HG03442 (cell line): ENCODE data around the gene NAV2.

Experiments used
- ATAC-seq: cut with Tn5 transposase; IDR thresholded peaks from one replicate; pipeline ENCODE4 v1.9.1; 2021; ENCODE audit warnings: mild to moderate bottlenecking, moderate library complexity; ENCODE audit not compliant: unreplicated experiment

NAV2 gene

DNA sequence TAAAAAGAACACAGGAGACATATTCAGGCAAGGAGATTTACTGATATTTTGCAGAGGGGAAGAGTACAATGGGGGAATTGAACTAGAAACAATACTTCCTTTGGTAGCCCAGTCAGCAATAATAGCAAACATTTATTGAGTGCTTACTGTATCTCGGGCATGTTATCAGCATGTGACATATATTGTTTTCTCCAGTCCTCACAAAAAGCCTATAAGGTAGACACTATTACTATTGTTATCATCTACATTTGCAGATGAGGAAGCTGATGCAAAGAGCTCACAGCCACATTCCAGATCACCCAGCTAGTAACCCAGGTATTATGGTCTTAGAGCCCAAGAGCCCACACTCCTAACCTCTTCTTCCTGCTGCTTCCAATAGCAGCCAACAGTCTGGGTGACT is 27.9 kb downstream of the NAV2 start:
- no peak for ATAC-seq

DNA sequence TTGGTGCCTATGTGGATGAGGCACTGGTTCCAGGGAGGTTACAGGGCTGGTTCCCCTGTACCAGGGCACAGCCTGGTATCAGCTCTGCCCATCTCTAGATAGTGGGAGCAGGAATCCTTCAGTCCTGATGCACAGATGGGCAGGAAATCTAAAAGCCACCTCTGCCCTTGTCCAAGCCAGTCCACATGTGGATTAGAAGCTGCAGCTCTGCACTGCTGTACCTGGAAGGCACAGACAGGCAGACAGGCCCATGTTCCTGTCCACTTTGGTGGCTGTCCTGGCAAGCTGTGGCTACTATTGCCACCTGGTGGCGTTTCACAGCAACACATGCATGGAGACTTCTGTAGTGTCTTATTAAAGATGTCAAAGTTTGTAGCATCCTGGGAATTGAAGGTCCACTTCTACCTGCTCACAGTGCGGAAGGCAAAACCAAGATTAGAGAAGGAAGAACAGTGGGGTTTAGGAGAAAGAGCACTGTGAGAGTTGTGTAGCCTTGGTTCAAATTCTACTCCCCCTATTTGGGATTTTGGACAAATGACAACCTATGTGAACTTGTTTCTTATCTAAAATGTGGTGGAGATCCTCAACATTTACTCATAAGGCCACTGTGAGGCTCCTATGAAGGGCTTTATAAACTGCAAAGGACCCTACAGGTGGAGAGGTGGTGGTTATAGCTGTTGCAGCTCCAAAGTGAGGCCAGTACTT is 30.1 kb downstream of the NAV2 start:
- peak; percentile 86 for ATAC-seq

DNA sequence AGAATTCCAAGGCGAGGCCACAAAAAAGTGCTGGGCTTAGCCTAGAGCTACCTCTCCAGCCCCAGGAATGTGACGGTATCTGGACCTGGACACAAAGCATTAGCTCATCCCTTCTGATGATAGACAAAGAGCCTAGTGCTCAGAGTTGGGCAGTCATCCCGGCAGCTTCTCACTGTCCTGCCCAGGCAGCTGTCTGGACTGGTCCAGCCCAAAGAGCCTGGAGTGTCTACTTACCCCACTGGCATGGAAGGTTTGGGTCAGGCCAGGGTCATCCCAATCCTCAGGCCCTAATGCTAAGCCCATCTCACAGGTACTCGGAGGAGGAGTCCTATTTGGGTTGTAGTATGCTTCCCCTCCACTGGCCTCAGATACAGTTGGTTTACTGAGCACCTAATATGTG is 31.0 kb downstream of the NAV2 start:
- ATAC-seq, result no peak

- no peak for ATAC-seq
Measured at GRCh38 chr11:19744130-19744529, 31.5 kb downstream of the NAV2 start.

DNA sequence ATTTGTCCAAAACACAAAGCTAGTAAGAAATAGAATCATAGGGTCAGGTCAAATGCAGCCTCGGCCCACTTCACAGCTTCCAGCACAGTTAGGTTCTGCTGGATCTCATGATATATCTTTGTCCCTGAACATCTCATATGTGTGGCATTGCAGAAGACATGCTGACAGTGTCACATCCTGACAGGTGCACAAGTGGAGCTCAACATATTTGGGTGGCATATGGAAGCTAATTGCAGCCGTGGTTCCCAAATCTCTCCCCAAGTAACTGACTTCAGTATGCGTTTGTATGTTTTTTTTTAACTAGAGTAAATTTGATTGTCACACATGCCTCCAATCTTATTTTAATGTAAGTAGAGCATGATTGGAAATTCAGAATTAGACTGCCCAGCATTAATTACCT is 33.4 kb downstream of the NAV2 start:
- no peak for ATAC-seq

- ATAC-seq, result no peak
Measured at GRCh38 chr11:19747634-19748033, 35.0 kb downstream of the NAV2 start.

DNA sequence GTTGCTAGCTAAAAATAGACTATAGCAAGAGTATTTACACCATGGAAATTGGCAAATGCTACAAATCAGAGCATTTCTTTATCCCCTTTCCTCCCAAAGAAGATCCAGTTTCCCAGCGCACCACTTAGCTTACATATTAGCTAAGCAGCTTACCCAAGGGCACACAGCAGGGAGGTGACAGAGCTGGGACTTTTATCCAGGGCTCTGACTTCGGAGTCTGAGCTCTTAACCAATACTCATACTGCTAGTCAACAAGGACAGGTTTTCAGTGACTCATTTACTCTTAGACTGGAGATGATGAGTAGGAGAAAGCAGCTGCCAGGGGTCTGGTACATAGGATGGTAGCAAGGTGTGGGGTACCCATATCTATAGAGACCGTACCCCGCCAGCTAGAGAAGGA is 38.4 kb downstream of the NAV2 start:
- ATAC-seq, result no peak

DNA sequence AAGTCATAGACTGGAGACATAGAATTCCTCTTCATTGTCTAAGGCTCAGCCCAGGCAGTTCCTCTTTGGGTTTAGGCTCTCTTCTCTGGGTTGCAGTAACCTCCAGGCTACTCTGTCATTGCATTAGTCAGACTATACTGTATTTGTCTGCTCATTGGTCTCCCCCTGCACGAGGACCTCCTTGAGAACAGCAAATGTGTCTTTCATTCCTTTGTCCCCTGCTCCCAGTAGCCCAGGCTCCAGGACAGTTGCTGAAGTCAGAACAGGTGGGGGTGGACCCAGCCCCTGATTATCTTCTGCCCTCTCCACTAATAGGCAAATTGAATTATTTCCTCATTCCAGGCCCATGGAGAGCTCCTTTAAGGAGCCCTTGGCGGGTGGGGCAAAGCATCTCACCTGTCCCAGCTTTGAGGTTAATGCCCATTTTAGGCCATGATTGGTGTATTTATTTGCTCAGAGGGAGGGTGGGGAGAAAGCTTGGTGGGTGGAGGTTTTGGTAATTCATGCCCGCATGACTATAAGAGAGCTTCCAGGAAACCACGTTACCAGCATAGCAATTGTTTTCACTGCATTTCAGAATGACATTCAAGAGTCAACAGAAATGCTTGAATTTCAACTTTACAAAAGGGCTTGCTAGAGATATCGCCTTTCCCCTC is 40.9 kb downstream of the NAV2 start:
- no peak for ATAC-seq

DNA sequence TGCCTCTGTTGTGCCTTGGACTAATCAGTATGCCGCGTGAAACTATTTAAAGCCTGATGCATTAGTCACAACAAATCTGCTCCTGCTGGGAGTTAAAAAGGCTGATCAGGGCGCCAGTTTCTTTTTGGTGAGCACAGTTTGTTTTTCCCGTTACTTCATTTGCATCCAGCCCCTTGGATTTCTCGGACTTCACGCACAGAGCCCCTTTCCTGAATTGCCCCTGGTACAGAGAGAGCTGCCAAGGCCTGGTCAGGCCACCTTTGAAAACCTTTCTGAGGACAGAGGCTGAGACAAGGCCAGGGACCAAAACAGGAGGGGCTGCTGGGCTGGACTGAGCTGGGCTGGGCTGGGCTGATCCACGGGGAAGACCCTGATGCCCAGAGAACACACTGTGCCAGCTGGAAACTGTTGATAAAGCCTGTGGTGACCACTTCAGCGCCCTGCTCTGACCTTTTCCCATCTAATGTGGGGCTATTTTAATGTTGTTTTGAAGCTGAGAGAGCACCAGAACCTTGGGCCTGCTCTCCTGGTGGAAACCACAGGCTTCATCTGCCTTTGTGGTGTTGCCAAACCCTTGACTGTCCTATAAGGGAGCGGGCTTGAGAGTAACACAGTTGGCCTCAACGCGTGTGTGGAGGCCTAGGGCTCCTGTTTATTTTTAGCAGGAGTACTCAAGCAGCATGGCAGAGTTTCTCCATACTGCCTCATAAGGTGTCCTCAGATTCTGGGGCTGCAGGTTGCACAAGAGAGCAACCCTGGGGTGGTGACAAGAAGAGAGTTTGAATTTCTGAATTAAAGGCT is 44.2 kb downstream of the NAV2 start:
- ATAC-seq, result no peak

GRCh38 chr11:19759389-19759788 is 46.8 kb downstream of the NAV2 start:
- ATAC-seq, result no peak

DNA sequence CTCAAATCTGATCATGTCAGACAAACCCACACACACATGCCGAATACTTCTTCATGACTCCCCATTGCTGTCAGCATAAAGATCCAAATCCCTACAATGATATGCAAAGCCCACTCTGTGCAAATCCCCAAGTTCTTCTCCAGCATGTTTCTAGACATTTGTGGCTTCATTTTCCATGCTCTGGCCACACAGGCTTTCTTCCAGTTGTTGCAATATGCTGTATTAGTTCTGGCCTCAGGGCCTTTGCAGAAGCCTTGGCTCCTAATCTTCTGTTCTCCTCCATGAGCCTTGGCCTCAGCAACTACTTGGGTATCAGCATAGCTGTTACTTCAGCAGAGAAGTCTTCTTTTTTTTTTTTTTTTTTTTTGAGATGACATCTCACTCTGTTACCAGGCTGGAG is 49.6 kb downstream of the NAV2 start:
- ATAC-seq, result no peak

- no peak for ATAC-seq
Measured at GRCh38 chr11:19763330-19763729, 50.7 kb downstream of the NAV2 start.

- ATAC-seq, result no peak
Measured at GRCh38 chr11:19766206-19766605, 53.6 kb downstream of the NAV2 start.

DNA sequence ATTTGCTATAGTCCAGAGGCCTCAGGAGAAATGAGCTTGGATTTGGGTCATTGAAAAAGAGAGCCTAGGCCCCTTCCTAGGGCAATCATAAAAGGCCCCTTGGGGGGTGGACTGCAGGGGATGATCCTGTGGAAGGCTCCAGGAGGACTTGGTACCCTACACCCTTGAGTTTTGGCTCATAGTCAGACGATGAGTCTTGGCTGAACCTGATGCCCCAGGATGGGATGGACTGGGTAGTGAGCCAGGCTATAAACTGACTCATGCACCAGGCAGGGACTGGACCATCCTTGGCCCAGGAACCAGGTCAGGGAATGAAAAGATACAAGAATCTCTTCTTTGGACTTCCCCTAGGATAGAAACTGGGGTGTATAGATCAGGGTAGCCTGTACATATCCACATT is 54.2 kb downstream of the NAV2 start:
- ATAC-seq, result no peak

DNA sequence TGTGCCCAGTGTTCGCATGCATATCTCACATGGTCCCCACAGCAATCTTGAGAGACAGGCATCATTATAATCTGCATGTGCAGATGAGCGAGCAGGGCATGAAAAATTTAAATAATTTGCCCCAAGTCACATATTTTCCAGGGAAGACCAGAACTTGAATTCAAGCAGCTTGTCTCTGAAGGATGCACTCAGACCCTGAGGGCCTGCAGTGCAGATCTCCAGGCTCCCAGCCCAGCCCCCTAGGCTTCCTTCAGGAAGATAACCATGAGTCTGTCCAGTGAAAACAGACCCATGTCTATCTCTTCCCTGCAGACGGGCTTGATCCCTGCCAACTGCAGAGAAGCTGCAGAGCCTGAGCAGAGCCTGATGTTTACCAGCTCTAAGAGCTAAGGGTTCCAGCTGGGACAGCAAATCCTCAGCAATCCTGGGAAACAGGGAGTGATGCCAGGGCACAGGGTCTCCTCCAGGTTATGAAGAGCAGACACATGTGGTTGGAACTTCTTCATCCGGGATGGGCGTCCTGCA is 55.1 kb downstream of the NAV2 start:
- ATAC-seq, result no peak

- ATAC-seq, result no peak
Measured at GRCh38 chr11:19768197-19768596, 55.6 kb downstream of the NAV2 start.

DNA sequence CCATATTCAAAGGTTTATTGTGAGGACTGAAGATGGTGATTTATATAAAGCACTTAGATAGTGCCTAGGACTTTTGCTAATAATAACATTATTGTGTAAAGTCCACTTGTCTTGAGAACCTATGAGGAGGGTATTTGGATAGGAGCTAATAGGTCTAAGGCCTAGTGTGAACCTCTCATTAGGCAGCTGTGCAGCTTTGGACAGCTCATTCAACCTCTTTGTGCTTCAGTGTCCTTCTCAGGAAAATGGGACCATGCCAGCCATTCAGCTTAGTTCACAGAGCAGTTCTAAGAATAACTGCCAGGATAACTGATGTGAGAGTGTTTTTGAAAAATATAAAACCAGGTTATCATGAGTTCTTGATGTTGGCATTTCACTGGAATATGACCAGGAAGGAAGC is 56.2 kb downstream of the NAV2 start:
- no peak for ATAC-seq

GRCh38 chr11:19769820-19770219 is 57.2 kb downstream of the NAV2 start:
- peak; percentile 55 for ATAC-seq

DNA sequence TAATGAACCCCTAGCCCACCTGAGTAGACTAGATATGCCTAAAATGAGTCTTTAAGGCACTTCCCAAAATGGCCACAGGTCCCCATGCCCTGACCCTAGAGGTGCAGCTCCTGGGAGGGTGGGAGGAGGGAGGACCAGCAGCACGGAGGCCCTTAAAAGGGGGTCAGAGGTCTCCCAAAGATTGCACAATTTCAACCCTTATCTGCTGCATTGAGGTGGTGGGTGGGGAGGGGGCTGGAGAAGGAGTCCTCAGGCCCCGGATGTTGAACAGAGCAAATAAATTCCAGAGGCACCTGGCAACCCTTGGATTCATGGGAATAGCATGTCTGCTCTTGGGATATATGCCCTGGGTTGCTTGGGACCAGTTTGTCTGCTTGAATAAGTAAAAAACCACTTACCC is 57.6 kb downstream of the NAV2 start:
- no peak for ATAC-seq

- no peak for ATAC-seq
Measured at GRCh38 chr11:19771463-19771862, 58.8 kb downstream of the NAV2 start.

- ATAC-seq, result no peak
Measured at GRCh38 chr11:19772480-19772879, 59.8 kb downstream of the NAV2 start.

GRCh38 chr11:19774329-19774728 is 61.7 kb downstream of the NAV2 start:
- ATAC-seq, result no peak
